GM12892 (cell line): Measurements from ENCODE around the gene ACP6.

Experiments
- POLR2AphosphoS5 ChIP-seq: IDR thresholded peaks from 2 replicates; pipeline ENCODE4 v1.6.1; 2011; ENCODE audit warnings: low read depth, low read length, control low read depth
- TAF1 ChIP-seq: IDR thresholded peaks from 2 replicates; pipeline ENCODE4 v1.6.1; 2011; ENCODE audit warnings: low read depth, mild to moderate bottlenecking, control low read depth, low read length, borderline replicate concordance

GRCh38 chr1:147611586-147611985, 58.7 kb downstream of the ACP6 start:
- TF ChIP-seq TAF1 = no peak
- TF ChIP-seq POLR2AphosphoS5 = no peak
